ENCODE data around the gene TNIP2. TPM values are rescaled to one million over a fixed set of nuclear protein-coding genes. Genes with fewer than 3 reads are reported as not detected.
"Not testable (repeated sequence)": the region's sequence is repeated elsewhere in the genome, so short reads cannot be mapped to it uniquely, and the experiment has no call there.

Gene TNIP2
- total and polyA plus RNA-seq, 3 donors from 2014 or later: 35.1 to 108 (median 99.7) TPM

DNA sequence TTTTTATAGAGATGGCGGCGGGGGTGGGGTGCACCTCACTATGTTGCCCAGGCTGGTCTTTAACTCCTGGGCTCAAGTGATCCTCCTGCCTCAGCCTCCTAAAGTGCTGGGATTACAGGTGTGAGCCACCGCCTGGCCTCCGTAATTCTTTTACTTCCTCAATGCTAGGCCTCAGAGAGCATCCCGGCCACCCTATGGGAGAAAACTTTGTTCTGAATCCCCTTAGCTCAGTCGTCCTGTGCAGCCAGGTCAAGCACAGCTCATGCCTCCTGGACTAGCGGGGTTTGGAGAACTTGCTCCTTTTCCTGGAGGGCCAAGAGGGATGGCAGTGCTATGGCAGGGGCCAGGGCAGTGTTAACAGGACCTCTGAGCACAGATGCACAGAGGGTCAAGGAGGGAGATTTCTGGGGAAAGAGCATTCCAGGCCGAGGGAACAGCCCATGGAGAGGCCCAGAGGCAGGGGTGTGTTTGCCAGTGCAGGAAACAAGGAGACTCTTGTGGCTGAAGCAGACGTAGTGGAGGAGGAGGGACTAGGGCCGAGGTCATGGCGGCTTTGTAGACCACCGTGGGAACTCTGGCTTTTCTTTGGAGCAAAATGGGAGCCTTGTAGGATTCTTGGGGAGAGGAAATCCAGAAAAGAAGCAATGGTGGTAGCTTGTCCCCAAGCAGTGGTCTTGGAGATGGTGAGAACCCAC lies 9.8 kb upstream of the TNIP2 start:
- intact Hi-C loops (cut with DNase I; ENCODE audit: low total_unique reads): loop anchor here (10.0 kb wide), 2 partner anchors 169 to 279 kb away; no protein-coding TSS in a partner anchor
- TF ChIP-seq POLR2A (IDR thresholded peaks at IDR 0.05): no peak
- TF ChIP-seq, protein P1, sequence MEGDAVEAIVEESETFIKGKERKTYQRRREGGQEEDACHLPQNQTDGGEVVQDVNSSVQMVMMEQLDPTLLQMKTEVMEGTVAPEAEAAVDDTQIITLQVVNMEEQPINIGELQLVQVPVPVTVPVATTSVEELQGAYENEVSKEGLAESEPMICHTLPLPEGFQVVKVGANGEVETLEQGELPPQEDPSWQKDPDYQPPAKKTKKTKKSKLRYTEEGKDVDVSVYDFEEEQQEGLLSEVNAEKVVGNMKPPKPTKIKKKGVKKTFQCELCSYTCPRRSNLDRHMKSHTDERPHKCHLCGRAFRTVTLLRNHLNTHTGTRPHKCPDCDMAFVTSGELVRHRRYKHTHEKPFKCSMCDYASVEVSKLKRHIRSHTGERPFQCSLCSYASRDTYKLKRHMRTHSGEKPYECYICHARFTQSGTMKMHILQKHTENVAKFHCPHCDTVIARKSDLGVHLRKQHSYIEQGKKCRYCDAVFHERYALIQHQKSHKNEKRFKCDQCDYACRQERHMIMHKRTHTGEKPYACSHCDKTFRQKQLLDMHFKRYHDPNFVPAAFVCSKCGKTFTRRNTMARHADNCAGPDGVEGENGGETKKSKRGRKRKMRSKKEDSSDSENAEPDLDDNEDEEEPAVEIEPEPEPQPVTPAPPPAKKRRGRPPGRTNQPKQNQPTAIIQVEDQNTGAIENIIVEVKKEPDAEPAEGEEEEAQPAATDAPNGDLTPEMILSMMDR (IDR thresholded peaks at IDR 0.05): no peak
- Histone ChIP-seq H3K36me3 (ENCODE audit: low read depth, missing control alignments) (no peaks in the 10 kb centered on the region), H3K27me3 (no peaks in the 10 kb centered on the region), H3K9me3 (no peaks in the 10 kb centered on the region), H3K27ac (no peak overlapping the region), H3K4me1 (peaks cover 2% of the 10 kb centered on the region), H3K4me3 (no peak overlapping the region)
- 95 to 97% methylated on average over 12 of the region's 12 CpGs for WGBS, 2 donors
- no peak for DNase-seq

DNA sequence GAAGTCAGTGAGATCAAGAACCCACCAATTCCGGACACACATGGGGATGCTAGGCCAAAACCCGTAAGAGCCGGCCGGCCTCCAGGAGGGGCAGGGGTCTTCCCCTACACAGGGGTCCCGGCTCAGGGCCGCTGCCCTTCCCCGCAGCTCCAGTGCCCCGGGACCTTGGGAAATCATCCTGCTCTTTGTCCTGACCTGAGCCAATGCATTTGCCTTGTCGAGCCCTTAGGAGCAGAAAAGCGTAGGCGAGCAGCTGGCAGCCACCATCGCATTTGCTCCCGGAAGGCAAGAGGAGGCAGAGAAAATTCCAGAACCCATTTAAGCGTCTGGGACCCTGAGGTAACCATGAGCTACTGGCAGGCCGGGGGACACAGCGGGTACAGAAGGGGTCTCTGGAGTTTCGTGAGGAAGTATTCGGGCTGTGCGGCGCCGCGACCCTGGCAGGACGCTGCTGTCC lies 7.4 kb upstream of the TNIP2 start:
- TF ChIP-seq POLR2A (IDR thresholded peaks at IDR 0.05): no peak
- TF ChIP-seq, protein P1 (IDR thresholded peaks at IDR 0.05): no peak
- no peaks in the 10 kb centered on the region for H3K9me3 ChIP-seq
- H3K4me3 ChIP-seq: peak overlapping the region; percentile 56 to 67
- DNase-seq: no peak
- H3K36me3 ChIP-seq (ENCODE audit: low read depth, missing control alignments): no peaks in the 10 kb centered on the region
- H3K4me1 ChIP-seq: peaks cover 2% of the 10 kb centered on the region
- intact Hi-C loops (cut with DNase I; ENCODE audit: low total_unique reads): loop anchor here (10.0 kb wide), 2 partner anchors 171 to 281 kb away; no protein-coding TSS in a partner anchor
- 26 to 42% methylated on average over 17 to 23 of the region's 23 CpGs for WGBS, 2 donors
- H3K27ac ChIP-seq: peak overlapping the region; percentile 70 to 80
- H3K27me3 ChIP-seq: no peaks in the 10 kb centered on the region

DNA sequence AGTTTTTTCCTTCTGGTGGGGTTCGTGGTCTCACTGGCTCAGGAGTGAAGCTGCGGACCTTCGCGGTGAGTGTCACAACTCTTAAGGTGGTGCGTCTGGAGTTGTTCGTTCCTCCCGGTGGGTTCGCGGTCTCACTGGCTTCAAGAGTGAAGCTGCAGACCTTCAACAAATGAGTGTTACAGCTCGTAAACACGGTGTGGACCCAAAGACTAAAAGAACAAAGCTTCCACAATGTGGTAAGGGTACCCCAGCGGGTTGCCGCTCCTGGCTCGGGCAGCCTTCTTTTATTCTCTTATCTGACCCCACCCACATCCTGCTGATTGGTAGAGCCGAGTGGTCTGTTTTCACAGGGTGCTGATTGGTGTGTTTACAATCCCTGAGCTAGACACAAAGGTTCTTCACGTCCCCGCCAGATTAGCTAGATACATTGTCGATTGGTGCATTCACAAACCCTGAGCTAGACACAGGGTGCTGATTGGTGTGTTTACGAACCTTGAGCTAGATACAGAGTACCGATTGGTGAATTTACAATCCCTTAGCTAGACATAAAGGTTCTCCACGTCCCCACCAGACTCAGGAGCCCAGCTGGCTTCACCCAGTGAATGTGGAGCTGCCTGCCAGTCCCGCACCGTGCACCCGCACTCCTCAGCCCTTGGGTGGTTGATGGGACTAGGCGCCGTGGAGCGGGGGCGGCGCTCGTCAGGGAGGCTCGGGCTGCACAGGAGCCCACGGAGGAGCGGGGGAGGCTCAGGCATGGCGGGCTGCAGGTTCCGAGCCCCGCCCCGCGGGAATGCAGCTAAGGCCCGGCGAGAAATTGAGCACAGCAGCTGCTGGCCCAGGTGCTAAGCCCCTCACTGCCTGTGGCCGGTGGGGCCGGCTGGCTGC lies 6.6 kb upstream of the TNIP2 start:
- H3K9me3 ChIP-seq; H3K27me3 ChIP-seq; H3K4me1 ChIP-seq; H3K36me3 ChIP-seq (ENCODE audit: low read depth, missing control alignments): not testable (repeated sequence)
- Histone ChIP-seq H3K27ac (peak overlapping the region in 1 of 2 donors; percentile 80), H3K4me3 (peak overlapping the region; percentile 56 to 67)
- 71 to 89% methylated on average over 28 to 39 of the region's 42 CpGs for WGBS, 2 donors
- intact Hi-C loops (cut with DNase I; ENCODE audit: low total_unique reads): loop anchor here (10.0 kb wide), 2 partner anchors 172 to 282 kb away; no protein-coding TSS in a partner anchor
- DNase-seq: peak; percentile 60

DNA sequence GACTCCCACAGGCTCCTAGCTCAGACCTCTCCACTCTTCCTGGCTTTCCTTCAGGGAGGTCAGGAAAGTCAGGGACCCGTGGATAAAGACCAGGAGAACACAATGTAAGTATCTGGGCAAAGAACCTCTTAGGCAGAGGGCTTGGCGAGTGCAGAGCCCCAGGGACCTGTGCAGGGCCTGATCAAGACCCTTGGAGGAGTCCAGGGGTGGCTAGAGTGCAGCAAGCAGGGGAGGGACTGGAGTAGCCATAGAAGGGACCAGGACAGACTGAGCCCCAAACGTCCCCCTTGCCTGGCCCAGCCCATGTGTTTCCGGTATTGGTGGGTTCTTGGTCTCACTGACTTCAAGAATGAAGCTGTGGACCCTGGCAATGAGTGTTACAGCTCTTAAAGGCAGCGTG lies 5.9 kb upstream of the TNIP2 start:
- intact Hi-C loops (cut with DNase I; ENCODE audit: low total_unique reads): loop anchor here (10.0 kb wide), 2 partner anchors 173 to 283 kb away; no protein-coding TSS in a partner anchor
- H3K9me3 ChIP-seq: no peaks in the 10 kb centered on the region
- no peak for DNase-seq
- no peaks in the 10 kb centered on the region for H3K27me3 ChIP-seq
- no peaks in the 10 kb centered on the region for H3K36me3 ChIP-seq (ENCODE audit: low read depth, missing control alignments)
- TF ChIP-seq, protein P1 (IDR thresholded peaks at IDR 0.05): no peak
- no peak for TF ChIP-seq POLR2A (IDR thresholded peaks at IDR 0.05)
- no peak overlapping the region for H3K27ac ChIP-seq
- 66 to 68% methylated on average over 4 to 5 of the region's 5 CpGs for WGBS, 2 donors
- no peaks in the 10 kb centered on the region for H3K4me1 ChIP-seq
- no peak overlapping the region for H3K4me3 ChIP-seq
